HG03565 (cell line): ENCODE data around the gene COX10.
"Not testable (repeated sequence)": the region's sequence is repeated elsewhere in the genome, so short reads cannot be mapped to it uniquely, and the experiment has no call there.

Source experiments
- ATAC-seq: cut with Tn5 transposase; IDR thresholded peaks from one replicate; pipeline ENCODE4 v1.9.1; 2021; ENCODE audit warnings: mild to moderate bottlenecking, moderate library complexity; ENCODE audit not compliant: unreplicated experiment

The COX10 gene

DNA sequence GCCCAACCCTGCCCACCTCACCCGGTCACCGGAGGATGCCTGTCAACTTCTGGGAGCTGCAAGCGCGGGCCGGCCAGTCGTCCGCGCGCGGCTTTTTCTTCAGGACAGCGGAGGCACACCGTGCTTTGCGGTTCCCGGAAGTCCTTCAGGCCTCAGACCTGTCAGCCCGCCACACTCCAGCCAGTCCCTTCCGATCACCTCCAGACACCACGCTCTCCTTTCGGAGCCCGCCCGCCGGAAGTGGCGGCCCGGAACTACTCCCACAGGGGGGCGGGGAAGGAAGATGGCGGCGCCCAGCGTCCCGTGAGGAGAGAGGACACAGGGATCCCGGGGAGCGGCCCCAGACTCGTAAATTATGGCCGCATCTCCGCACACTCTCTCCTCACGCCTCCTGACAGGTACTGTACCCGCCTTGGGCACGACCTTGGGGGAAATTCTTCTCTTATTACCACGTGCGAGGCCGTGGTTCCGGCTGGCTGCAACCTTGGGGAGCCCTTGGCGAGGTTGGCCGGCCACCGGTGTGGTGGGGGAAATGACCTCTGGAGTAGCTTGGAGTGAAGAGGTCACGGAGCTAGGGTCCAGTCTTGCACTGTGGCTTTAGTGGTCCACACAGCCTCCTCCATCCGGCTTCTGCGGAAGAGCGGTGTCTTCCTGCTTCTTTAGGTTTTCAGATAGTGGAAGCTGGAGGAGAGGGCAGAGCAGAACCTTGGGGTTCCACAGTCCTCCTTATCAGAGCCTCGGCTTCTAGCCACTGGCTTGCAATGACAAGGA, at the start of gene COX10:
TSS of gene COX10 (plus strand) at position 254 of the 771 bp plus-strand sequence. CDS start at position 356, 102 bp downstream.
- ATAC-seq = peak; percentile 98

GRCh38 chr17:14021651-14022294, 47.5 kb upstream of the COX10 start:
- ATAC-seq = not testable (repeated sequence)

DNA sequence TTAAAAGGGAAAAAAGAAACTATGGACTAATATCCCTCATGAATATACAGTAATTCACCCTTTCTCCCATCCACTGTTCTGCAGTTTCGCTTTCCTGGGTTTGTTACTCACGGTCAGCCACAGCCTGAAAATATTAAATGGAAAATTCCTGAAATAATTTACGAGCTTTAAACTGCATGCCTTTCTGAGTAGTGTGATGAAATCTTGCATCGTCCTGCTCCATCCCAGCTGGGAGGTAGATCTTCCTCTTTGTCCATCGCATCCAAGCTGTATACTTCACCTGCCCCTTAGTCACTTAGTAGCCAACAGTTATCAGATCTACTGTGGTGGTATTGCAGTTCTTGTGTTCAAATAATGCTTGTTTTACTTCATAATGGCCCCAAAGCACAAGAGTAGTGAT, 39.5 kb upstream of the COX10 start:
- ATAC-seq = not testable (repeated sequence)

- no peak for ATAC-seq
Observed at GRCh38 chr17:14032234-14032633, 37.1 kb upstream of the COX10 start.

DNA sequence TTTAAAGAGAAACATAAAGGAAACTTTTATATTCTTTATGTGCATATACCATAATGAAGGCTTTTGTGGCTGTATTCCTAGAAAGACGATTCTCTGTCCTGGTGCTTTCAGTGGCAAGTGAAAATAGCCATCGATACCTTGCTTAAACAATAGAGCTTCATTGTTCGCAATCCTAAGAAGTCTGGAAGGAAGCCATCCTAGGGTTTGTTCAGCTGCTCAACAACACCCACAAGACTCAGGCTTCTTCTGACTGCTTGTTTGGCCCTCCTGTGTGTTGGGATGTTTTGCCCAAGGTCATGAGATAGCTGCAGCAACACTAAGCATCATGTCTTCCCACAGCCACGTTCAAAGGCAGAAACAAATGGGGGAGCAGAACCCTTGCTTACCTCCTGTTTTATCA, 36.1 kb upstream of the COX10 start:
- no peak for ATAC-seq

DNA sequence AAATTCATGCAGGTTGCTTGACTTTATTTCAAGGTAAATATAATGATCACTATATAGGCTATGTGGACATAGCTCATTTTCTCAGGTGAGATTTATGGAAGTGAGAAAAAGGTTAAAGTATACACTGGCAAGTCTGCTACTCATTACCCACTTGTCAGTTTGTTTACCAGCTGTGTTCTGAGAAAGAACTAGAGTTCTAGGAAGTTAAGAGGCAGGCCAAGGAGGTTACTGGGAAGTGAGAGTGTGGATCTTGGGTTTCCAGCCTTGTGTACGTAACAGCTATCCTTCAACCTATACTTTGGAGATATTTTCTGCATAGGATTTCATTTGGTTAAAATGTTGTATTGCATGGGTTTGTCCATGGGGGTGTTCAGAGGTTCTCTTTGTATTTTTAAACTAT, 31.9 kb upstream of the COX10 start:
- no peak for ATAC-seq

- ATAC-seq = no peak
Observed at GRCh38 chr17:14038206-14038605, 31.1 kb upstream of the COX10 start.

DNA sequence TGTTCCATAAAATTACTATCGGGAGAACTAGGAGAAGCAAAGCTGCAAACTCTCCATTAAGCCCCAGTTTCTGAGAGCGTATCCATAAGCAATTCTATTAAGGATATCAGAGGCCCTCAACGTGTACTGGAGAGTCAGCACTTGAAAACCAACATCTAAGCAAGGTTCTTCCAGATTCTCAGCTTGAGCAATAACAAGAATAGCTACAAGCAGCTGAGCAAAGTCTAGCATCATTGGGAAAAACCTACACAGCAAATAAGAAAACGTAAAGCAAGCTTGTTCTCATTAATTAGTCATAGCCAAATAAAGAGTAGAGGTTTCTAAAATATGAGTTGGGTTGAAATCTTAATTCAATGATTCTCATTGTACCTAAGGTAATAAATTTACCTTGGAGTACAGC, 26.9 kb upstream of the COX10 start:
- peak; percentile 53 for ATAC-seq

DNA sequence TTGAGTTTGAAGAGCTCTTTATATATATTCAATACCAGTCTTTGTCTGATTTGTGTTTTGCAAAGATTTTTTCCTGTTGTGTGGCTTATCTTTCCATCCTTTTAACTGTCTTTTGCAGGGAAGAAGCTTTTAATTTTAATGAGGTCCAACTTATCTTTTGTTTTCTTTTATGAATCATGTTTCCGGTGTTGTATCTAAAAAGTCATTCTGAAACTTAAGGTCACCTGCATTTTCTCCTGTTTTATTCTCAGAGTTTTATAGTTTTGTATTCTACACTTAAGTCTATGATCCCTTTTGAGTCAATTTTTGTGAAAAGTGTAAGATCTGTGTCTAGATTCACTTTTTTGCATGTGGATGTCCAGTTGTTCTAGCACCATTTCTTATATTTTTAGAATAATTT, 24.6 kb upstream of the COX10 start:
- no peak for ATAC-seq

- no peak for ATAC-seq
Observed at GRCh38 chr17:14046978-14047377, 22.3 kb upstream of the COX10 start.

DNA sequence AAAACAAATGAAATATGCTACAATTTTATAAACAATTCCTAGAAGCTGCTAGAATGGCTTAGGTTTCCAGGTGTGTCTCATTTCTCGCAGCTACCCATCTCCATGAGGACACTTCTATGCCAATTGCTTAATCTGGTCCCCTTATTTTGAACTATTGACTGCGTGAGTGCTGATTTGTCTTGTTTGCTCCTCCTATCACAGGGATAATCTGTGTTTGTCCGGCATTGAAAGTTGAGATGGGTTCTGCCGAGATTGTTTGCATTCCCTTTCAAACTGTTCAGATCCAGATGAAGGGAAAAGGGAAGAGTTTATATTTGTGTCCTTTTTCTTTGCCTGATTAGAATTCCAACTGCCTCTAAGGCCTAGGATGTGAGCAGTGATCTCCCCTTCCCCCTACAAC, 21.7 kb upstream of the COX10 start:
- ATAC-seq = no peak

- ATAC-seq = no peak
Observed at GRCh38 chr17:14048169-14048568, 21.1 kb upstream of the COX10 start.

DNA sequence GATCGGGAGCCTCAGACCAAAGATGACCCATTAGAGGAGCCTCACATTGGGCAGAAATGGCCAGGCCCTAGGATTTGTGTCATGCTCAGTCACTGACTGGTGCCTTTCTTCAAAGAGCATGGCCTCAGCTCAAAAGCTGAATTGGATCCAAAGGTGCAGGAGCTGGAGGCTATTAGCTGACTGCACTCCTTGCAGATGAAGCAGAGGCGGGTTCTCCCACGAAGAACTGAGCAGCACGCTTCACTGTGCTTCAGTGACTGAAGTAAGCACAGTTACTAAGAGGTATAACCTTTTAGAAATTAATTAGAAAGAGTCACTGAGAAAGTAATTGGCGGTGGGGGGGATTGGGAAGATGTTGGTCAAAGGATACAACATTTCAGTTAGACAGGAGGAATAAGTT, 18.7 kb upstream of the COX10 start:
- no peak for ATAC-seq

- no peak for ATAC-seq
Observed at GRCh38 chr17:14051692-14052091, 17.6 kb upstream of the COX10 start.

GRCh38 chr17:14052886-14053615, 16.3 kb upstream of the COX10 start:
- no peak for ATAC-seq

- ATAC-seq = no peak
Observed at GRCh38 chr17:14057591-14057990, 11.7 kb upstream of the COX10 start.

- ATAC-seq = no peak
Observed at GRCh38 chr17:14058051-14058450, 11.3 kb upstream of the COX10 start.

DNA sequence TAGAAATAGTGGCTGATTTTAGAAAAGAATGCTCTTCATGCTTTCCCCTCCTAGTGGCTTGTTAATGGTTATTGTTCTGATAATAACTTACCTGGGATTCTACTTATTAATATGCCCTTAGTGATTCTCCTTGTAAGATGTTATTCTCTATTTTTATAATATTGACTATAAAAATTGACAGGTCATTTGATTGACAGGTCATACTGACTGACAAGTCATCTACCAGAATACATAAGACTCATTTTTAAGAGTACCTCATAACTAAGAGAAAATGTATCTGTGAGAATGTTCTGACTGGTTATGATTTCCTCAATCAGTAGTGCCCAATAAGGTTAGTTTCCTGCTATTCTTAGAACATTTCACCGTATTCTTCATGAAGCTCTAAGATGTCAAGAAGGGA, 8.6 kb upstream of the COX10 start:
- ATAC-seq = no peak

DNA sequence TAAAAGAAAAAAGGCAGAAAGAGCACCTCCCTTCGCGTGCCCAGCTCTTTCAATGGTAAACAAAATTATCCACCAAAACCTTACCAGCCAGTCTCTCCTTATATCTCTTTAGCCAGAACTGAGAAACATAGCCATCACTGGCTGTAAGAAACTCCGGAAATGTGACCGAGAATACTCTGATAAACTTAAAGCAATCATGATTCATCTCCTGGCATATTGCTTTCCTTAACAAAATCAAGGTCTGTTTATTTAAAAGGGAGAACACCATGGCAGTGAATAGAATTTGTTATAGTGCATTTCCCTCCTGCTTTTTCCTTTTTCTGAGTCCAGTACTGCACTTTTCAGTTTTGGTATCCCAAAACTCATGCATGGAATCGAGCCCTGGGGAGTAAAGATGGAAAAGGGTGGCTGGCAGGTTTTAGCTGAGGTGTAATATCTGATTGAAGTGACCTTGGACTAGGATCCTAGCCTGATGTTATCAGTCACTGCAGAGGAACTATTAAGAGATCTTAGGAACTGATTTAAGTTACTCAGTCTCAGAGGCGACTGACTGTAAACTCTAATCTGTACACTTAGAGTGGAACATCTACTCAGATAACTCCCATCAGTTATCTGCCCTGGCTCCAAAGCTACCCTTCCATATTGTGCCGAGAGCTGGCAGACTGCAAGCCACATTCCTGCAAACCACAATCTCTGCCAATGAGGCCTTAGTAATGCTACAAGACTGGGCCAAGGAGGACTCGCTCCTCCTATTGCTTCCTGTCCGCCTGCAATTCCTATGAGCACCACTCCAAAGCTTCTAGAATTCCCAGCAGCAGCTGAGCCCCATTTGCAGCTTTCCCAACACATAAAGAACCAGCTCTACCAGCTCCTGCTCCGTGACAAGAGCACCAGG, 7.4 kb upstream of the COX10 start:
- ATAC-seq = no peak

DNA sequence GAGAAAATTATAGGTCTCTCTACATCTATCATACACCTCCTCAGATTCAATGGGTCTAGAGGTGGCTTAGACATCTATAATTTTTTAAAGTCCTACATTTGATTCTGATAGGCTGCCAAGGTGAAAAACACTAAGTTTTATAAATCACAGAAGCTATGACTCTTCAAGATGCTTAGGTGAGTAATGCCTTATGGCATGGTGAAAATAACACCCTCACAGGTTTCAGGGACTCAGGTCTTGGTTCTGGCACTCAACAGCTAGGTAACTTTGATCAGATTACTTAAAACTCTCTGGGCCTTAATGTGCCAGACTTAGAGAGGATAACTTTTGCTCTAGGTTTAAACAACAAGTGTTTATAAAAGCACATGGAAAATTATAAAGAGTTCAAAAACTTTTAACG, 2.0 kb upstream of the COX10 start:
- ATAC-seq = no peak
